HepG2 (cell line): Measurements from ENCODE around the gene JMJD7. TPM values are rescaled to one million over a fixed set of nuclear protein-coding genes. Genes with fewer than 3 reads are reported as not detected.
A peak's percentile ranks its signal among the peaks of the same experiment; 100 is the strongest.

Source experiments
- ATAD3A ChIP-seq: sonication (generic); formaldehyde crosslinking; IDR thresholded peaks from 2 replicates; pipeline ENCODE4 v1.4.0; 2020; ENCODE audit warnings: missing genetic modification reagents
- ETS1 ChIP-seq: sonication (generic); formaldehyde crosslinking; IDR thresholded peaks from 2 replicates; pipeline ENCODE4 v1.4.0; 2020; ENCODE audit warnings: missing genetic modification reagents
- FOXO4 ChIP-seq: sonication (generic); formaldehyde crosslinking; conservative IDR thresholded peaks from 2 replicates; pipeline ENCODE4 v1.8.1; 2023; ENCODE audit warnings: missing genetic modification reagents
- FOXP4 ChIP-seq: sonication (generic); formaldehyde crosslinking; IDR thresholded peaks from 2 replicates; pipeline ENCODE4 v1.4.0; 2020; ENCODE audit warnings: missing genetic modification reagents
- HBP1 ChIP-seq: IDR thresholded peaks from 2 replicates; pipeline ENCODE4 v1.6.1; 2016; ENCODE audit warnings: low read depth, control low read depth
- KDM1A ChIP-seq: IDR thresholded peaks from 2 replicates; pipeline ENCODE4 v1.6.1; 2016; ENCODE audit warnings: missing compliant biosample characterization
- MLX ChIP-seq: IDR thresholded peaks from 2 replicates; pipeline ENCODE4 v1.6.1; 2016
- NKX3-1 ChIP-seq: sonication (generic); formaldehyde crosslinking; IDR thresholded peaks from 2 replicates; pipeline ENCODE4 v1.5.0; 2020; ENCODE audit warnings: missing genetic modification reagents
- POLR2A ChIP-seq, 2 experiments: IDR thresholded peaks; 2 replicates each; pipeline ENCODE4 v1.6.1; 2011; ENCODE audit warnings: low read depth in 2 of 2, low read length in 2 of 2, mild to moderate bottlenecking in 1 of 2, moderate library complexity in 1 of 2; ENCODE audit not compliant: insufficient read depth in 1 of 2
- PTBP1 ChIP-seq: fragments of 200-400 bp; formaldehyde crosslinking; IDR thresholded peaks from 2 replicates; pipeline ENCODE4 v1.6.1; 2018; ENCODE audit warnings: low read length, low read depth; ENCODE audit not compliant: poor library complexity, severe bottlenecking
- SMAD1 ChIP-seq: sonication (generic); formaldehyde crosslinking; IDR thresholded peaks from 2 replicates; pipeline ENCODE4 v1.4.0; 2020; ENCODE audit warnings: missing genetic modification reagents, low read depth, mild to moderate bottlenecking, borderline replicate concordance
- SP5 ChIP-seq: IDR thresholded peaks from 2 replicates; pipeline ENCODE4 v1.6.1; 2016; ENCODE audit warnings: low read depth, borderline replicate concordance
- TBX2 ChIP-seq: sonication (generic); formaldehyde crosslinking; IDR thresholded peaks from 2 replicates; pipeline ENCODE4 v1.5.0; 2020; ENCODE audit warnings: missing genetic modification reagents, mild to moderate bottlenecking, borderline replicate concordance
- TEAD3 ChIP-seq: optimal IDR thresholded peaks from 2 replicates; pipeline ENCODE3; 2016; ENCODE audit warnings: borderline replicate concordance
- ZMAT3 ChIP-seq: sonication (generic); formaldehyde crosslinking; conservative IDR thresholded peaks from 2 replicates; pipeline ENCODE4 v1.7.0; 2021; ENCODE audit warnings: missing genetic modification reagents
- ZNF232 ChIP-seq: sonication (generic); formaldehyde crosslinking; IDR thresholded peaks from 2 replicates; pipeline ENCODE4 v1.4.0; 2020; ENCODE audit warnings: missing genetic modification reagents, borderline replicate concordance
- ZNF704 ChIP-seq: sonication (generic); formaldehyde crosslinking; IDR thresholded peaks from 2 replicates; pipeline ENCODE4 v1.8.1; 2023; ENCODE audit warnings: mild to moderate bottlenecking, inconsistent platforms, moderate library complexity, missing genetic modification reagents, borderline replicate concordance
- ZNF761 ChIP-seq: sonication (generic); formaldehyde crosslinking; conservative IDR thresholded peaks from 2 replicates; pipeline ENCODE4 v1.4.0; 2020; ENCODE audit warnings: mild to moderate bottlenecking, missing genetic modification reagents
- ZUFSP ChIP-seq: sonication (generic); formaldehyde crosslinking; IDR thresholded peaks from 2 replicates; pipeline ENCODE4 v1.9.0; 2021; ENCODE audit warnings: missing genetic modification reagents, mild to moderate bottlenecking, borderline replicate concordance
- polyA plus RNA-seq, 8 experiments: library from polyadenylated mRNA; depleted of rRNA in 3 of 8; stranded (reverse) in 7 of 8; unstranded in 1 of 8; fragments of >200 nt; fragmentation: Illumina TruSeq in 4 of 8; extraction: Trizol in 4 of 8; gene quantifications; 2 replicates each; pipeline versions ENCODE4 v1.2.1 to v1.2.3, GENCODE V29; 2011 to 2016; ENCODE audit warnings: low read depth in 4 of 8, missing spikeins in 1 of 8, mixed read lengths in 1 of 8; ENCODE audit not compliant: insufficient read depth in 1 of 8
- total RNA-seq, 5 experiments: library from RNA; depleted of rRNA; stranded (reverse); fragments of >200 nt; fragmentation: Illumina TruSeq; extraction: Trizol; gene quantifications; 2 replicates each; pipeline ENCODE4 v1.2.3, GENCODE V29; 2016; ENCODE audit warnings: low read depth in 1 of 5

Gene JMJD7
- total and polyA plus RNA-seq, 2 of the 13 experiments (the other 11 are each of a cell fraction or from before 2014, with no cell fraction given), result 6.4 to 7.1 TPM

- TF ChIP-seq ZNF232 (CRISPR knock-in tag) (peak; percentile 63; the same call in 1 of the 2 replicates), NKX3-1 (CRISPR knock-in tag) (no peak), TBX2 (CRISPR knock-in tag) (peak; percentile 77; the same call in 1 of the 2 replicates), SMAD1 (no peak), KDM1A (no peak), ZNF704 (CRISPR knock-in tag) (no peak), ZMAT3 (CRISPR knock-in tag) (no peak), POLR2A (IDR thresholded peaks at IDR 0.05; ENCODE audit: insufficient read depth in 1 of 2, low read depth in 2 of 2, low read length in 2 of 2) (peak; percentile 87 to 90), MLX (no peak), ZUFSP (CRISPR knock-in tag) (no peak), SP5 (CRISPR knock-in tag) (no peak), ZNF761 (CRISPR knock-in tag) (no peak), FOXO4 (no peak), TEAD3 (CRISPR knock-in tag) (no peak), PTBP1 (no peak), HBP1 (CRISPR knock-in tag) (no peak), FOXP4 (CRISPR knock-in tag) (no peak), ATAD3A (CRISPR knock-in tag) (no peak), ETS1 (CRISPR knock-in tag) (no peak)
These were observed at the start of gene JMJD7 (continued) for GRCh38 chr15:41827880-41828806.
